IPS-15b (cell line): Measurements from ENCODE around the gene SMCO4.

Experiments used
- H3K27me3 ChIP-seq: one replicate; pipeline ENCODE4 v1.6.1; 2013; ENCODE audit warnings: low read length; ENCODE audit not compliant: control insufficient read depth, insufficient read depth
- H3K36me3 ChIP-seq: one replicate; pipeline ENCODE4 v1.6.1; 2013; ENCODE audit warnings: low read length; ENCODE audit not compliant: control insufficient read depth, insufficient read depth
- H3K4me1 ChIP-seq: one replicate; pipeline ENCODE4 v1.6.1; 2013; ENCODE audit warnings: mild to moderate bottlenecking, low read length; ENCODE audit not compliant: control insufficient read depth, insufficient read depth
- H3K4me3 ChIP-seq: one replicate; pipeline ENCODE4 v1.5.1; 2013; ENCODE audit warnings: low read depth, low read length
- H3K9ac ChIP-seq: one replicate; pipeline ENCODE4 v1.6.1; 2013; ENCODE audit warnings: low read depth, mild to moderate bottlenecking, low read length
- H3K9me3 ChIP-seq: one replicate; pipeline ENCODE4 v1.6.1; 2013; ENCODE audit warnings: mild to moderate bottlenecking, low read length; ENCODE audit not compliant: control insufficient read depth, insufficient read depth

The SMCO4 gene

DNA sequence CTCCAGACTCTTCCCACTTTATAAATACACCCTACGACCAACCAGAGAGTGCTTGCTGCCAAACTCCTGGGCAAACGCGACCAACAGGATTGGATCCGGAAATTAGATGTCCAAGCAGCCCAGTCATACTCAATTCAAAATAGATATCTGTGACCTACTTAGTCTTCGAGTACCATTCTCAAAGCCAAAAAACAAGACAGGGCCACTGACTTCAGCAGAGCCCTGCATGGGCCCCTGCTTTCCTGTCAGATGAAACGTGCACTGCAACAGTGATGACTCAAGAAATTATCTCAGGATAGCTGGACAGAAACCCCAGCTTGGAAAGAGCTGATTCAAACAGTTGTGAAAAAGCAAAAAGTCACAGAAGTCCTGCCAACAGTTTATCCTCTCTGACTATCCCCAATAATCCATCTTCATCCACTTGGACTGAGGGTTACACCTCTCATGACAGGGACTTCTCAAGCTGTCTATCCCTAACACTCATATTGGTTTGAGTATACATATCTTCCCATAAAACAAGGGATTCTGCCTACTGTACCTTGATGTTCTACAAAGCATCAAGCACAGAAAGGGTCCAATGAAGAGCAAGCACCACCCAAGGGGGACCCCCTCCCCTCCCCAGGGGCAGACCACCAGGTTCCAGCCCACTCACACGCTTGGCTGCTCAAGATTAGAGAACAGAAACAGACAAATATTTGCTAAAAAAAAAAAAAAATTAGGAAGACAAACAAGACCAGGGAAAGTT, 17.4 kb downstream of the SMCO4 start:
- H3K4me1 ChIP-seq, result no peaks in the 10 kb centered on the region
- no peaks in the 10 kb centered on the region for H3K36me3 ChIP-seq
- no peaks in the 10 kb centered on the region for H3K27me3 ChIP-seq
- no peaks in the 10 kb centered on the region for H3K9me3 ChIP-seq
- H3K9ac ChIP-seq, result no peak overlapping the region
- no peak overlapping the region for H3K4me3 ChIP-seq

DNA sequence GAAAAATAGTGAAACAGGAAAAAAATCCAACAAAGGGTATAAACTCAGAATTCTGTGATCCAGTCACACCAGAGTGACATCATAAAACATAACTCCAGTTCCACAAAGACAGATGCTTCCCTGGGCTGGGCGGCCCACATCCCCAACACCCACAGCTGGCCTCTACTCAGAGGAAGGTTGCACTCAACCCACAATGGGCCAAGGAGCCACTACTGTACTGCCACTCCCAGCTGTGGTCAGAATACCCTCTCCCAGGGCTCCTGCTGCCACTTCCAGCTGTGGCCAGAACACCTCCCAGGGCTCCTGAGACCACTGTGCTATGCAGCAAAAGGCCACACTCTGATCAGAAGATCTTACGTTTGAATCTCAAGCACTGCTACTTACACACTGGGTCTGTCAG, 18.3 kb downstream of the SMCO4 start:
- Histone ChIP-seq H3K4me1 (no peaks in the 10 kb centered on the region), H3K27me3 (no peaks in the 10 kb centered on the region), H3K4me3 (no peak overlapping the region), H3K9me3 (no peaks in the 10 kb centered on the region), H3K36me3 (no peaks in the 10 kb centered on the region), H3K9ac (no peak overlapping the region)

DNA sequence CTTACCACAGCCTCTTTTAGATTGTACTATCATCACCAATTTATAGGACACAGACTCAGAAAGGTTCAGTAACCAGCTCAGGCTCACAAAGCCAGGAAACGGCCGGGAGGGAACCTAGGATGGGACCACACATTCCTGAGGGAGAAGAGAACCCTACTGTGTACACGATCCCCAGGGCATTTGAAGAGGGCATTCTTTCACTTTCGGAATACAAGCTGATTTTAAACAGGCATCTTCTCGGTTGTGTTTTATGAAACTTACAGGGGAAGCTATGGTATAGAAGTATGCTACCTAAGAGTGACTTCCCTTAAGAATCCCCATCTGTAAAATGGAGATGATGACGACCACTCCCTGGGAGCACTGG, 19.0 kb downstream of the SMCO4 start:
- Histone ChIP-seq H3K36me3 (no peaks in the 10 kb centered on the region), H3K9ac (no peak overlapping the region), H3K4me3 (no peak overlapping the region), H3K27me3 (no peaks in the 10 kb centered on the region), H3K9me3 (no peaks in the 10 kb centered on the region), H3K4me1 (no peaks in the 10 kb centered on the region)

DNA sequence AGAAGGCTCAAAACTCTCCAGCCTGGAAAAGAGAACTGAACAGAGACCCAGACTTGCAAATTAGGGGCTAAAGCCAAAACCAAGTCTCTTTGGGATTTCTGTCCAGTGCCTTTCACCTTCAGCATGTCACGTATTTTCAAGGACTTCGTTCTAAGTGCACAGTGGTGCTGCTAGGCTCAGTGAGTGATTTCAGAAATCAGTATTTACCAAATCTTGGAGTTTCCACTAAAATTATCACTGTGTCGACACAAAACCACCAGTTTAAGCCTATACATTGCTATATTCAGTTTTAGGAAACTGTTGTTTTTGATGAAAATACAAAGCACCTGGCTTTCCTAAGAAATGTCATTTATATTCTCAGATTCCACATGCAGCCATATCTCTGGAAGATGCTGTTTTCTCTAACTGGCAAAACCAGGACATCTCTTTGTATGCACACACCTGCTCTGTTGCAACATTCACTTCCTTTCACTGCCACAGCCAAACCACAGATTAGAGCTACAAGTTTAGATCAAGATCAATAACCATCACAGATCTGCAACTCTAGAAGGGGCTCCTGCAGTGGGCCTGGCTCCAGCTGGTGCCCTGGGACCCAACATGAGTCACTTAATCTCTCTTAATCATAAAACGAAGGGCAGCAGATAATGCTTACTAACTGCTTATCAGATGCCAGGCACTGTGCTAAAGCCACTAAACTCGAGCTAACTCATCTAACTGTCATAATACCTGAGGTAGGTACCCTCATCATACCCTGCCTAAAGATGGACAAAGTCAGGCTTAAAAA, 22.3 kb downstream of the SMCO4 start:
- Histone ChIP-seq H3K9me3 (no peaks in the 10 kb centered on the region), H3K4me3 (no peak overlapping the region), H3K36me3 (no peaks in the 10 kb centered on the region), H3K9ac (peak overlapping the region; percentile 16), H3K4me1 (no peaks in the 10 kb centered on the region), H3K27me3 (no peaks in the 10 kb centered on the region)

DNA sequence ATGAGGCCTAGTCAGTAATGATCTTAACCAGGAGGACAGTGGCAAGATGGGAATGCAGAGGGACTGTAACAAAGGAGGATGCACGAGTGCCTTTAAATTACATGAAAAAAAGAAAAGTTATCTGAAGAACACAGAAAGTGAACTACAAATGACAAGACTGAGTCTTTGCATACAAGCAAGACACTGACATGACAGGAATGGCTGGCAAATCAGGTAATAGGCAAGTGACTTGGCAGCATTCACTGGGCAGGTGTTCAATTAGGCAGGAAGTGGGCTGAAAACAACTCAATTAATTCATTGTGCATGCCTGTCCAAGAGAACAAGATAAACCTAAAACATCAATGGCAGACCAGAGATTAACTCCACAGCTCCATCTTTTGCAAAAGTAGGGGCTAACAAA, 24.0 kb downstream of the SMCO4 start:
- H3K27me3 ChIP-seq, result no peaks in the 10 kb centered on the region
- H3K9me3 ChIP-seq, result no peaks in the 10 kb centered on the region
- H3K4me3 ChIP-seq, result no peak overlapping the region
- no peak overlapping the region for H3K9ac ChIP-seq
- H3K4me1 ChIP-seq, result no peaks in the 10 kb centered on the region
- no peaks in the 10 kb centered on the region for H3K36me3 ChIP-seq

DNA sequence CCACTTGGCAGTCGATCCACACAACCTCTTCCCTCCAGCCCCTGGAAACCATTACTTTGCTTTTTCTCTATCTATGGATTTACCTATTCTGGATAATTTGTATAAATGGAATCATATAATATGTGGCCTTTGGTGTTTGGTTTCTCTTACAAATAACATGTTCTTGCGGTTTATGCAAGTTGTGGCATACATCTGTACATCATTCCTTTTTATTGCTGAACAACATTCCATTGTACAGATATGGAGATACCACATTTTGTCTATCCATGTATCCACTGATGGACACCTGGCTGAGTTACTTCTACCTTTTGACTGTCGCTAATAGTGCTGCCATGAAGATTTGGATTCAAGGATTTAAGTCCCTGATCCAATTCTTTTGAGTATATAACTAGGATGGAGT, 25.1 kb downstream of the SMCO4 start:
- Histone ChIP-seq H3K9ac (no peak overlapping the region), H3K36me3 (no peaks in the 10 kb centered on the region), H3K9me3 (no peaks in the 10 kb centered on the region), H3K27me3 (no peaks in the 10 kb centered on the region), H3K4me1 (no peaks in the 10 kb centered on the region), H3K4me3 (no peak overlapping the region)

DNA sequence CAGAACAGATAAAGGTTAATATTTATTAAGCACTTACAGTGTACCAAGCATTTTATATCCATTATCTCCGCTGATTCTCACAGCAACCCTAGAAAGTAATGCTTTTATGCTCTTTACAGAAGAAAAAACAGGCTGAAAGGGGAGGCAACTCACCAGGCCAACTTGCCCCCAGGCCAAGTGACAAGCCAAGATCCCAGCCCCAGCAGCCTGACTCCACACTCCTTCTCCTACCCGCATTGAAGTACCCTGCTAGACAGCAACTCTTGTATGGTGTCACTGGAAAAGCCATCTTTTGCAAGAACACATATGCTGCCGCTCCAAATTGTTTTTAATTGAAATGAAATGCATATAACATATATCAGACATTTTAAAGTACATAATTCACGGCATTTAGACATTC, 25.6 kb downstream of the SMCO4 start:
- Histone ChIP-seq H3K4me1 (no peaks in the 10 kb centered on the region), H3K27me3 (no peaks in the 10 kb centered on the region), H3K4me3 (no peak overlapping the region), H3K9ac (no peak overlapping the region), H3K9me3 (no peaks in the 10 kb centered on the region), H3K36me3 (no peaks in the 10 kb centered on the region)

DNA sequence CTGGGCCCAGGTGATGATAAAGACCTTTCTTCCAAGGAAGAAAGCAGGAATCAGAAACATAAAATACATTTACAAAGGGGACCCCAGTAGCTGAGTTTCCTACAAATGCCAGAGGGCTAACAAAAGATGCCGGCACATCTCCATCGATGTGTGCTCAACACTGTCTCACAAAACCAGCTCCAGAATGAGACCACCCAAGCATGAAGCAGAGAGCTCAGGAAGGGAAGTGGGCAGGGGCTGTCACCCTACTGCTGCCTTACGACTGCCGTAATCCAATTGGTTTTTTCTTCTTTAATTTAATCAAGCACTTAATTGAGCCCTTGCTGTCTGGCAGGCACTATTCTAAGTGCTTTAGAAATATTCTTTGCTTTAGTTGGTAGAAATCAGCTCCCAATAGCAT, 26.1 kb downstream of the SMCO4 start:
- no peaks in the 10 kb centered on the region for H3K27me3 ChIP-seq
- no peaks in the 10 kb centered on the region for H3K36me3 ChIP-seq
- no peak overlapping the region for H3K9ac ChIP-seq
- H3K9me3 ChIP-seq, result no peaks in the 10 kb centered on the region
- H3K4me1 ChIP-seq, result no peaks in the 10 kb centered on the region
- H3K4me3 ChIP-seq, result no peak overlapping the region

DNA sequence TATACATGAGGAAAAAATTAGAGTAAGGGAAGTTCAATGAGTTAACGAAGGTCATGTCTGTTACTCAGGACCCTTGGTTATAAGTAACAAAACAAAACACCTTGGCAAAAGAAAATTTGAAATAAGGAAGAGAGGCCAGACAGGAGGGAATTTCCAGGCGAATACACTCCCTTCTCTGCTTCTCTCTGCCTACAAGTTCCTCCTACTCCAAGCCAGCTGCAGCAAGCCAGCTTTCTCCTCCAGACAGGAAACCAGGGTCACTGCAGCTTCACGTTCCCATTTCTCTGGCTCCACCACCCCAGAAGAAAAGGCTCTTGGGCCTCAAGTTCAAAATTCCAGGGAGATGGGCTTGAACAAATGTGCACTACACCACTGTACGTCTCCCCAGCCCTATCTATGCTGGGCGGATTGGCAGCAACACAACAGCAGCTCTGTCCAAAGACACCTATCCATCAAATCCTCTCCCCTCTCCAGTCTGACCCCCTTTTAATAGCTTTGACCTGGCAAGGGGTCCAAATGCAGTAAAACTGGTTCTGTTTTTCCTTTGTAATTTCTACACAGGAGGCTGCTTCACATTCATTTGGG, 27.7 kb downstream of the SMCO4 start:
- Histone ChIP-seq H3K27me3 (no peaks in the 10 kb centered on the region), H3K9ac (no peak overlapping the region), H3K4me1 (no peaks in the 10 kb centered on the region), H3K4me3 (no peak overlapping the region), H3K9me3 (no peaks in the 10 kb centered on the region), H3K36me3 (no peaks in the 10 kb centered on the region)

DNA sequence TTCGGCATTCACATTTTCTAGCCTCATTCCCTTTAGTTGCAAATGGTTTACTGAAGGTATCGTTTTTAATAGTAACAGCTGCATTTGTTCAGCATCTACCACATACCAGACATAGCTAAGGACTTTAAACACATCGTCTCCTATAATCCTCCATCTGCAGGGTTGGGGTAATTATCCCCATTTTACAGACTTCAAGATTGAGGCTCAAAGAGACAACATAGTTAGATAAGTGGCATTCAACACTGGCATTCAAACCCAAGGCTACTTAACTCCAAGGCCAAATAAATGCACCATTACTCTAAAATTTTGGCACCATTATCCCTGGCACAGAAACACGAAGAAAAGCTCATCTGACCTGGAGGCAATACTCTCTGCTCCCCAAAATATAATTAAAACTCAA, 28.5 kb downstream of the SMCO4 start:
- H3K36me3 ChIP-seq, result no peaks in the 10 kb centered on the region
- H3K9ac ChIP-seq, result no peak overlapping the region
- no peak overlapping the region for H3K4me3 ChIP-seq
- H3K4me1 ChIP-seq, result no peaks in the 10 kb centered on the region
- H3K27me3 ChIP-seq, result no peaks in the 10 kb centered on the region
- no peaks in the 10 kb centered on the region for H3K9me3 ChIP-seq

DNA sequence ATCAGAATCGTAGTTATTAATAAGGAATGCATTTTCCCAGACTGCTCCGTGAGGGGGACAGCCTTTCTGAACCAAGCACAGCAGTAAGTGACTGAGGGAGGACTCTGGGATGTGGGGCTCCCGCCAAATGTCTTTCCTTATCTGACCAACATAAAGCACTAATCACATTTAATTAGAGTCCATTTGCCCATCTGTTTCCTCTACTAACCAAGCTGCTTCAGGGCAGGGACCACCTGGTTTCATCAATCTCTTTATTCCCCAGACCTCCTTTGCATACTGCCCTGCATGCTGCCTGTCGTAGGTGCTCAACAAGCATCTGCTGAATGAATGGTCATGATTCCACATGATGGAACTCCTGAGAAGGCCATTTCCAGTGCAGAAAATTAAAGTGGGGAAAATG, 29.4 kb downstream of the SMCO4 start:
- Histone ChIP-seq H3K9ac (no peak overlapping the region), H3K36me3 (no peaks in the 10 kb centered on the region), H3K4me3 (no peak overlapping the region), H3K27me3 (no peaks in the 10 kb centered on the region), H3K4me1 (no peaks in the 10 kb centered on the region), H3K9me3 (no peaks in the 10 kb centered on the region)
